Activated CD4-positive, alpha-beta T cell treated with anti-CD3 and anti-CD28 coated beads for 24 hours (primary cell): ENCODE measurements around the gene RFESD.
A peak's percentile ranks its signal among the peaks of the same experiment; 100 is the strongest.

Source experiments
- DNase-seq, 2 donors: peaks; one replicate each; pipeline ENCODE4 v3.0.0-alpha.2; 2020; ENCODE audit warnings: low read depth in 2 of 2

Gene RFESD

GRCh38 chr5:95646569-95647431 is at the start of gene RFESD:
Gene RFESD, plus strand, starts transcription at chr5:95646777. Its CDS starts 5,495 bp downstream, at chr5:95652272.
- DNase-seq, result peak; percentile 88 to 96

GRCh38 chr5:95599252-95599651 is 47.3 kb upstream of the RFESD start:
- DNase-seq, result no peak

GRCh38 chr5:95600557-95600956 is 46.0 kb upstream of the RFESD start:
- no peak for DNase-seq

- DNase-seq, result no peak
These were observed 40.8 kb upstream of the RFESD start for GRCh38 chr5:95605786-95606185.

DNA sequence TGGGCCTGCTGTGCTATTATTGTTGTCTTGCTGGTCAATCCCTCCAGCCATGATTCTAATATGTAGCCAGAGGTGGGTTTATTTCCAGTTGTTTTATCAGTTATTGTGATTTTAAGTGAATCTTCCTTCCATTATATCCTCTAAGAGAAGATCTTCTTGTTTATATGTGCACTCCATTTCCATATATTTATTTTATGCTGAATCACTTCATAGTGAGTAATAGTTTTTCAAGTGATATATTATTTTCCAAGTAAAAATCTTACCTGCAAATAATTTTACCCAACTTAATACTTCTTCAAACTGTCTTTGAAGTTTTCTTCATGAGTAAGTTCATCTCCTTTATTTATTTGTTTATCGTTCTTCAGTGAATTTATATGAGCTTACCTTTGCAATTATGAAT is 40.2 kb upstream of the RFESD start:
- no peak for DNase-seq

GRCh38 chr5:95609711-95610110 is 36.9 kb upstream of the RFESD start:
- DNase-seq, result no peak

DNA sequence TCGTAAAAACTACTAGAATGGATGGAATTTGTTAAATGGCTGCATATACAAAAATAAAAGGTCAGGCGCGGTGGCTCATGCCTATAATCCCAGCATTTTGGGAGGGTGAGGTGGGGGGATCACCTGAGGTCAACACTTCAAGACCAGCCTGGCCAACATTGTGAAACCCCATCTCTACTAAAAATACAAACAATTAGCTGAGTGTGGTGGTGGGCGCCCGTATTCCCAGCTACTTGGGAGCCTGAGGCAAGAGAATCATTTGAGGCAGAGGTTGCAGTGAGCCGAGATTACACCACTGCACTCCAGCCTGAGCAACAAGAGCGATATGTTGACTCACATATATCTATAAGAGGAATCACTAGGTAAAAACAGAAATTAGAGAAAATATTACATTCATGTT is 36.0 kb upstream of the RFESD start:
- no peak for DNase-seq

DNA sequence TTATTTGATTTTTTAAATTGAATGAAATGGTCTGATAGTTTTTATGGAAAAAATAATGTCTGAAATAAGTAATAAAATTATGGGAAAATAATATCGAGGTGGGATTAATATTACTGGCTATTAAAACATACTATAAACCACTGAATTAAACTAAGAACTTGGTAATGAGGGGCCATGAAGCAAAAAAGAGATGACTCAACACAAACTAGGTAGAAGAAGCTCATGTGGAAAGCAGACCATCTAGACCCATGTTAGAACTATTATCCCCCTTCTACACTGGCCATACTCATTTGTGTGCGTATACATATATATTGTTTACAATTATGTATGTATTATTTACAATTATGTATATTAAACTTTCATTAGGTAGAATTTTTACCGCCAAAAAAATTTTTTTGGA is 35.2 kb upstream of the RFESD start:
- DNase-seq, result no peak

- DNase-seq, result no peak
These were observed 33.1 kb upstream of the RFESD start for GRCh38 chr5:95613514-95613913.

- no peak for DNase-seq
These were observed 31.5 kb upstream of the RFESD start for GRCh38 chr5:95615164-95615467.

- DNase-seq, result no peak
These were observed 29.5 kb upstream of the RFESD start for GRCh38 chr5:95617057-95617456.

DNA sequence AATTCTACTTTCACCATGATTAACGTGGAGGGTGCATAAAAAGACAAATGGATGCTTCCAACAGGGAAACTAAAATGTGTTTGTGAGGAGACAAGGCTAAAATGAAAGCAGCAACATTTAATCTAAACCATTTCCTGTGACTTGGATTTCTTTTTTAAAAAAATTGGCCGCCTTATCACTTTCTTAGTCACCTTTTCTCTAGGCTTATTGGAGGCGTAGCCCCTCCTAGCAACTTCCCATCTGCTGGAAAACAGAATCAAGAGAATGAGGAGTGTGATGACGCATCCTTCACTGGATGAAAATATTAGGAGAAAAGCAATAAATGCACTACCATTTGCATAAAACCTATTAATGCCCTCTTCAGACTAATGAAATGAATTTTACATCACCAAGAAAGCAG is 27.5 kb upstream of the RFESD start:
- no peak for DNase-seq

- no peak for DNase-seq
These were observed 27.0 kb upstream of the RFESD start for GRCh38 chr5:95619514-95620029.

GRCh38 chr5:95620030-95620869 is 26.3 kb upstream of the RFESD start, which contains the start of gene GPR150:
Gene GPR150, plus strand, starts transcription at chr5:95620087. Its CDS starts 189 bp downstream, at chr5:95620276.
- peak; percentile 39 to 44 for DNase-seq

- DNase-seq, result peak; percentile 13 to 22
These were observed 25.4 kb upstream of the RFESD start for GRCh38 chr5:95620870-95621838.

- DNase-seq, result no peak
These were observed 24.5 kb upstream of the RFESD start for GRCh38 chr5:95621839-95622629.

- DNase-seq, result no peak
These were observed 22.9 kb upstream of the RFESD start for GRCh38 chr5:95623706-95624105.

- no peak for DNase-seq
These were observed 22.2 kb upstream of the RFESD start for GRCh38 chr5:95624368-95624767.

DNA sequence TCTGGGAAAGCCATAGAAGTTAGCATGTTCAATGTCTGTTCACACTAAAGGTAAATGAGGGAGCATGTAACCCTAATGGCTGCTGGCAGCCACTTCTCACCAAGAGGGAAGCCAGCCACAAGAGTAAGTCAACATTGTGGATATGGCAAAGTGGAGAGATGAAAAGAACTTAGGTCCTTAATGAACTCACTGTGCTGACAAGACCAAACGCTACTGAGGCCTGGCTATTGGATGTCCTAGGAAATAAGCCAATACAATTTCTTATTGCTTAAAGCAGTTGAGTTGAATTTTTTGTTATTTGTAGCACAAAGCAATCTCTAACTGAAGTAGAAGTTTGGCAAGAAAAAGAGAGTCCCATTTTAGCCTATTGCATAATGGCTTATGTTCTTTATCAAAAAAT is 19.9 kb upstream of the RFESD start:
- DNase-seq, result no peak

DNA sequence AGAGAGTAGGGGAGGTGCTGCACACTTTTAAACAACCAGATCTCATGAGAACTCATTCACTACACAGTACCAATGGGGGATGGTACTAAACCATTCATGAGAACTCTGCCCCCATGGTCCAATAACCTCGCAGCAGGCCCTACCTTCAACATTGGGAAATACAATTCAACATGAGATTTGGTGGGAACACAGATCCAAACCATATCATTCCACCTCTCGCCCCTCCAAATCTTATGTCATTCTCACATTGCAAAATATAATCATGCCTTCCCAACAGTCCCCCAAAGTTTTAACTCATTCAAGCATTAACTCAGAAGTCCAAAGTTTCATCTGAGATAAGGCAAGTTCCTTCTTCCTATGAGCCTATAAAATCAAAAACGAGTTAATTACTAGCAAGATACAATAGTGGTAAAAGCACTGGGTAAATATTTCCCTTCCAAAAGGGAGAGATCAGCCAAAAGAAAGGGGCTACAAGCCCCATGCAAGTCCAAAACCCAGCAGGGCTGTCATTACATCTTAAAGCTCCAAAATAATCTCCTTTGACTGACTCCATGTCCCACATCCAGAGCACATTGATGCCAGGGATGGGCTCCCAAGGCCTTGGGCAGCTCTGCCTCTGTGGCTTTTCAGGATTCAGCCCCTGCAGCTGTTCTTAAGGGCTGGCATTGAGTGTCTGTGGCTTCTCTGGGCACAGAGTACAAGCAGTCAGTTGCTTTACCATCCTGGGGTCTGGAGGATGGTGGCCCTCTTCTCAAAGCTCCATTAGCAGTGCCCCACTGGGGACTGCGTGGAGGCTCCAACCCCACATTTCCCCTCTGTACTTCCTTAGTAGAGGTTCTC is 18.4 kb upstream of the RFESD start:
- DNase-seq, result no peak
